Measurements from ENCODE around the gene LGALS4.

GRCh38 chr19:38809592-38810252, 3.0 kb downstream of the LGALS4 start:
- TF ChIP-seq POLR2A (IDR thresholded peaks at IDR 0.05) (no peak), CTCF (IDR thresholded peaks at IDR 0.05) (no peak)

Measured in right lobe of liver (tissue), 4 donors.